ENCODE data around the gene SERAC1.

DNA sequence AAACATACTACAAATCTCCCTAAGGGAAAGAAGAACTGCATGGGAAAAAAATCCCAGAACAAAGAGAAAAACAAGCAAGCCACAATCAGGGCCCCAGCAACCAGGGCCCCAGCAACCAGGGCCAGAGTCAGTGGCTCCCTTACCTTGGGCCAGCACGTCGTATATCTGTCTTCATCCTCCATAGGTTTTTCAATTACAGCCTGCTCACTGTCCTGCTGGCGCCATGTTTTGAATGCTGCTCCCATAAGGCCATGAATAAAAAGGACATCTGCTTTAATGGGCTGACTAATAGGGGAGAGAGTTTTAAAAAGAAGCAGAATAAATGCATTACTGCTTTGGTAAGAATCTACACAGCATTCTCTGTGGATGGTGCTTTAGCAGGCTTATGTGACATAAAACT lies 49.2 kb downstream of the SERAC1 start:
- TF ChIP-seq POLR2AphosphoS5 (IDR thresholded peaks at IDR 0.05; ENCODE audit: low read depth): no peak
- TF ChIP-seq, protein P1, sequence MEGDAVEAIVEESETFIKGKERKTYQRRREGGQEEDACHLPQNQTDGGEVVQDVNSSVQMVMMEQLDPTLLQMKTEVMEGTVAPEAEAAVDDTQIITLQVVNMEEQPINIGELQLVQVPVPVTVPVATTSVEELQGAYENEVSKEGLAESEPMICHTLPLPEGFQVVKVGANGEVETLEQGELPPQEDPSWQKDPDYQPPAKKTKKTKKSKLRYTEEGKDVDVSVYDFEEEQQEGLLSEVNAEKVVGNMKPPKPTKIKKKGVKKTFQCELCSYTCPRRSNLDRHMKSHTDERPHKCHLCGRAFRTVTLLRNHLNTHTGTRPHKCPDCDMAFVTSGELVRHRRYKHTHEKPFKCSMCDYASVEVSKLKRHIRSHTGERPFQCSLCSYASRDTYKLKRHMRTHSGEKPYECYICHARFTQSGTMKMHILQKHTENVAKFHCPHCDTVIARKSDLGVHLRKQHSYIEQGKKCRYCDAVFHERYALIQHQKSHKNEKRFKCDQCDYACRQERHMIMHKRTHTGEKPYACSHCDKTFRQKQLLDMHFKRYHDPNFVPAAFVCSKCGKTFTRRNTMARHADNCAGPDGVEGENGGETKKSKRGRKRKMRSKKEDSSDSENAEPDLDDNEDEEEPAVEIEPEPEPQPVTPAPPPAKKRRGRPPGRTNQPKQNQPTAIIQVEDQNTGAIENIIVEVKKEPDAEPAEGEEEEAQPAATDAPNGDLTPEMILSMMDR (IDR thresholded peaks at IDR 0.05; ENCODE audit: insufficient read depth, low read length): no peak
- TF ChIP-seq, protein P2, sequence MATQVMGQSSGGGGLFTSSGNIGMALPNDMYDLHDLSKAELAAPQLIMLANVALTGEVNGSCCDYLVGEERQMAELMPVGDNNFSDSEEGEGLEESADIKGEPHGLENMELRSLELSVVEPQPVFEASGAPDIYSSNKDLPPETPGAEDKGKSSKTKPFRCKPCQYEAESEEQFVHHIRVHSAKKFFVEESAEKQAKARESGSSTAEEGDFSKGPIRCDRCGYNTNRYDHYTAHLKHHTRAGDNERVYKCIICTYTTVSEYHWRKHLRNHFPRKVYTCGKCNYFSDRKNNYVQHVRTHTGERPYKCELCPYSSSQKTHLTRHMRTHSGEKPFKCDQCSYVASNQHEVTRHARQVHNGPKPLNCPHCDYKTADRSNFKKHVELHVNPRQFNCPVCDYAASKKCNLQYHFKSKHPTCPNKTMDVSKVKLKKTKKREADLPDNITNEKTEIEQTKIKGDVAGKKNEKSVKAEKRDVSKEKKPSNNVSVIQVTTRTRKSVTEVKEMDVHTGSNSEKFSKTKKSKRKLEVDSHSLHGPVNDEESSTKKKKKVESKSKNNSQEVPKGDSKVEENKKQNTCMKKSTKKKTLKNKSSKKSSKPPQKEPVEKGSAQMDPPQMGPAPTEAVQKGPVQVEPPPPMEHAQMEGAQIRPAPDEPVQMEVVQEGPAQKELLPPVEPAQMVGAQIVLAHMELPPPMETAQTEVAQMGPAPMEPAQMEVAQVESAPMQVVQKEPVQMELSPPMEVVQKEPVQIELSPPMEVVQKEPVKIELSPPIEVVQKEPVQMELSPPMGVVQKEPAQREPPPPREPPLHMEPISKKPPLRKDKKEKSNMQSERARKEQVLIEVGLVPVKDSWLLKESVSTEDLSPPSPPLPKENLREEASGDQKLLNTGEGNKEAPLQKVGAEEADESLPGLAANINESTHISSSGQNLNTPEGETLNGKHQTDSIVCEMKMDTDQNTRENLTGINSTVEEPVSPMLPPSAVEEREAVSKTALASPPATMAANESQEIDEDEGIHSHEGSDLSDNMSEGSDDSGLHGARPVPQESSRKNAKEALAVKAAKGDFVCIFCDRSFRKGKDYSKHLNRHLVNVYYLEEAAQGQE (IDR thresholded peaks at IDR 0.05; ENCODE audit: insufficient replicate concordance, low read depth): no peak

Data from HL-60 (cell line).